GM21717 (cell line): Measurements from ENCODE around the gene UGT1A5.

Experiments
- ATAC-seq: cut with Tn5 transposase; IDR thresholded peaks from one replicate; pipeline ENCODE4 v1.9.1; 2021; ENCODE audit warnings: mild to moderate bottlenecking, moderate library complexity; ENCODE audit not compliant: unreplicated experiment

UGT1A5 gene

DNA sequence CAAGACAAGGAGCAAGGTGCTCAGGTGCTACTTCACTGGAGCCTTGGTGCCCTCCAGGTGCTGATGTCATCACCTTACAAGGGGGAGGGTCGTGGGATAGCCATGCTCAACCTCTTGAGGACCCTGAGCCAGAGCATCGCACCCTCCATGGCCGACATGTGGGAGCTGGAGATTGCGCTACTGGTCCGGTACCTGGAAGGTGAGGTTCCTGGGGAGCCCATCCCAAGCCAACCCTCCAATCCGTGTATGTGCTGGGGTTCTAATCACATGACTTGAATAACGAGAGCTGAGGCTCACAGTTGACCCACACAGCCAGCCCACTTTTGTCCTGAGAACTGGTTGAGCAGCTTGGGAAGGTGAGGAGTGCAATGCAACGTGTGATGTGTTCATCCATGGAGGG lies 91.3 kb downstream of the UGT1A5 start:
- no peak for ATAC-seq

GRCh38 chr2:233807215-233807865 lies 94.6 kb downstream of the UGT1A5 start:
- ATAC-seq: no peak

GRCh38 chr2:233807966-233808935 lies 95.5 kb downstream of the UGT1A5 start:
- ATAC-seq: no peak

- no peak for ATAC-seq
These were observed 97.7 kb downstream of the UGT1A5 start for GRCh38 chr2:233810385-233810784.

- no peak for ATAC-seq
These were observed 98.4 kb downstream of the UGT1A5 start for GRCh38 chr2:233811087-233811486.

GRCh38 chr2:233811732-233812131 lies 99.0 kb downstream of the UGT1A5 start:
- ATAC-seq: no peak

DNA sequence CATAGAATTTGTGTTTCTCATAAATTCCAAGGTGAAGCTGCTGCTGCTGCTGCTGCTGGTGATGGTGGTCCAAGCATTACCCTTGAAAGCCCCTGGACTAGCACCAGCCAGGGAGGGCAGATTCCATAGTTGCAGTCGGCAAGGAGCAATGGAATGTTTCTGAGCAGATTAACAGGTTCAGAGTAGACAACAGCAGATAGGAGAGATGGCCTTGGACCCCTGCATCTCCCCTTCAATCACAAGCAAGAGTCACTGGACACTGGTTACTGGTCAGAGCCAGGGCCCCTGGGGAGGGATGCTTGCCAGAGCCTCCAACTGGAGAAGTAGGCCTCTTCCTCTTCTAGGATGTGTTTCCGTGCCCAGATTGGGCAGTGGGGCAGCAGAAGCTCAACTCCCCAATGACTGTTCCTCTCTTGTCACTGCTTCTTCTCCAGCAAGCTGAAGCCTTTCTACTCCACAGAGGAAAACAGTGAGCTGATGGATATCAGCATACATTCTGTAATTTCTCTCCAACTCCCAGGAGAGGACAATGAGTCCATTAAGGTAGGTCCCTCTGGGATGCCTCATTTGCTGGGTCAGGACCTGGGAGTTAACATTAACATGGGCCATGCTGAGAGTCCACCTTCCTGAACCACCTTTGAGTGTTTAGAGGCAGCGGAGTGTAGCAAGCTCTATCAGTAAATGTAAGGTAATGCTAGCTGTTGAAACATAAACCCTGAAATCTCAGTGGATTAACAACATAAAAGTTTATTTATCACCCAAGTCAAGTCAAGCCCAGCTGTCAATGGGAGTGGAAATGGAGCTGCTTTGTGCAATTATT lies 100.7 kb downstream of the UGT1A5 start:
- no peak for ATAC-seq

DNA sequence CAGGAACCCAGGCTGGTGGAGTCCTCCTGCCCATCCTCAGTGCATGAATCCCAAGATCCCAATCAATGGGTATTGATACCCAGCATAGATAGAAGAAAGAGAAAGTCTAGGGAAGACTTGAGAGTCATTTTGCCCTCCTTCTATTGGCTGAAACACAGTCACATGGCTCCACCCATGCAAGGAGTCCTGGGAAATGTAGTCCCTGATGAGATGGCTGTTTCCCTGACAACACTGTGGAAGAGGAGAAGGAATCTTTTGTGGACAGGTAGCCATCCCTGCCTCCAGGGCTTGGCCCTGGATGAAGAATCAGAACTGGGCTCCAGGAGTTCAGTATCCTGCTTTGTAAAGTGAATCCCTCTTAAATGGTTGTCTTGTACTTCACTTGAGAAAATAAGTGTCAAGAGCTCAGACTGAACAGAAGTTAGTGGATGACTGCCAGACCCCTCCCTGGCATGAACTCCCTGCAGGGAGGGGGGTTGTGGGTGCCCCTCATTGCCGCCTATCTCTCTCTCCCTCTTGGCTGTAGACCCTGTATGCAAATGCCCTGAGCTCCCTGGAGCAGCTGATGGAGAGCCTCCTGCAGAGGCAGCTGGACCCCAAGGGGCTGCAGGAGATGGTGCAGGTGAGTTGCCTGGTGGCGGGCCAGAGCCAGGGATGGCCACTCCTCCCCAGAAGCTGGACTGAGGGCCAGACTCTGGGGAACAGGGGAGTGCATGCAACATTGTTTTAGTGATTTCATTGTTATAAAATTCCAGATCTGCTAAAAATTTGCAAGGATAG lies 101.5 kb downstream of the UGT1A5 start:
- no peak for ATAC-seq

- no peak for ATAC-seq
These were observed 103.2 kb downstream of the UGT1A5 start for GRCh38 chr2:233815861-233816260.

- ATAC-seq: no peak
These were observed 103.6 kb downstream of the UGT1A5 start for GRCh38 chr2:233816334-233816733.

DNA sequence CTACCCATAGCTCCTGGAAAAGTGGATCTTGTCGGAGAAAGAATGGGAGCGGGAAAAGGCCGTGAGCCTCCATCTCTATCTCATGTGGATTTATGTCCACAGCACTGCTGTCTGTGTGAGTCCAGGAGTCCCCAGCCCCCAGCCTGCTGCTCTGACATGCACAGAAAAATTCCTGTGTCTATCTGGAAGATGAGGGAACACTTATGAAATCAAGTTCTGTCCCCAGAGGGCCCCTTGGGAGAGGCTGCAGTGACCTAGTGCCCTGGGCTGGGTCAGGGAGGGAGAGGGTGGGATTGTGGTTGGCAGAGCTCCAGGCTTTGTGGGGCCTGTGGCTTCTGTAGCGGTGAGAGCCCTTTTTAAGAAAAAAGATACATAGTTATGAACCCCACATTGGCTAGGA lies 104.1 kb downstream of the UGT1A5 start:
- no peak for ATAC-seq

DNA sequence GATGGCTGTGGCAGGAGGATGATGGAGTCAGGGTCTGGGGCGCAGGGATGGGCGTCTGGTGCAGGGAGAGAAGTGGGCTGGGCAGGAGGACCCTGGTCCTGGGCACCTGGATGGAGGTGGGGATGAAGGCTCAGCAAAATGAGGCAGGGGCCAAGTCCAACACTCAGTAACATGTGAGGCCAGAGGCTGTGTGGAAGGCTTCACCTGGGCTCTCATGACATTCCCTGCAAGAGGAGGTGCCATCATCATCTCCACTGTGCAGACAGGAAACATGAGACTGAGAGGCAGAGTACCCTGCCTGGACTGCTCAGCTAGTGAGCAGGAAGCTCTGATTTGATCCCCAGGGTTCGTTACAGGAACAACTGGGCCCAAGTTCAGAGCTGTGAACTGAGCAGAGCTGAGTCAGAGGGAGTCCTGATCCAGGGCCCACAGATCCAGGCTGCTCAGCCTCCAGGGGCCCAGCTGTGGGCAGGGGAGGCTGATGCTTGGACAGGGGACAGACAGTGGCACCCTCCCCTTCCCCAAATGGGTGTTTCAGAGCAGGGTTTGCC lies 104.7 kb downstream of the UGT1A5 start:
- ATAC-seq: no peak

- ATAC-seq: no peak
These were observed 105.4 kb downstream of the UGT1A5 start for GRCh38 chr2:233817995-233818638.

GRCh38 chr2:233818639-233819621 lies 106.2 kb downstream of the UGT1A5 start:
- ATAC-seq: no peak

DNA sequence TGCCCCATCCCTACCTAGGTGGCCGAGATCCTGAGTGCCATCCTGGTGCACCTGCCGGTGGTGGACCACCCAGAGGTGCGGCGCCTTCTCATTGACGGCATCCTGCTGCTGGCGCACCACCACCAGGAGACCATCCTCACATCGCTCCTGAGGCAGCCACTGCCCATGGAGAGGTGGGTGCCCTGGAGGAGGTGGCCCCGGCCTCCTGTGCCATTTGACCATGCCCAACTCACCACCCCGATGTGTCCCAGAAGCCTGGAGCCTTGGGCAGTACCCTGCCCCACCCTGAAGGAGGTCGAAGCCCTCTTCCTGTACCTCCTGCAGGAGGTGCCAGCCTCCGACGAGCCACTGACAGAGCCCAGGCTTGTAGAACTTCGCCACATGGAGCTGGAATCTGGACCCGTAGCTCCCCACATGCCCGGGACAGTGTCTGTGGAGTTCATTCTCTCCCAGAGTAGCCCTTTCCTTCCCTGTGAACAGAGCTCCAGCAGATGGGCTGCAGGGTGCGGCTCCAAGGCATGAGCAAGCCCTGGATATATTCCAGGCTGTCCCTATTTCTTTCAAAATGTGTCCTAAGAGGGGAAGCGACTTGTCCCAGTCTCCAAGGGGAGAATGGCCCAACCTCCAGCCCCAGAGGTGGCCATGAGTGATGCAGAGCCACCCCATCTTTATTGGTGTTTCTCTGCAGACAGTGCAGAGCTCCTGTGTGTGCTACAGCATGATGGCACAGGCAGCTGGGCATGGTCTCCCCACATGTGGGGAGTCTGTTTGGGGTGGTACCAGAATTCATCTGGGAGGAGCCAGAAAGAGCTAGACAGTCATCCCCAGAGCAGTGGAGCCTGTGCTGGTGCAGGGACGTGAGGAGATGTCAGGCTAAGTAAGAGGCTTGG lies 107.4 kb downstream of the UGT1A5 start:
- ATAC-seq: no peak

- no peak for ATAC-seq
These were observed 108.0 kb downstream of the UGT1A5 start for GRCh38 chr2:233820774-233821105.

GRCh38 chr2:233821196-233821595 lies 108.5 kb downstream of the UGT1A5 start:
- ATAC-seq: no peak

DNA sequence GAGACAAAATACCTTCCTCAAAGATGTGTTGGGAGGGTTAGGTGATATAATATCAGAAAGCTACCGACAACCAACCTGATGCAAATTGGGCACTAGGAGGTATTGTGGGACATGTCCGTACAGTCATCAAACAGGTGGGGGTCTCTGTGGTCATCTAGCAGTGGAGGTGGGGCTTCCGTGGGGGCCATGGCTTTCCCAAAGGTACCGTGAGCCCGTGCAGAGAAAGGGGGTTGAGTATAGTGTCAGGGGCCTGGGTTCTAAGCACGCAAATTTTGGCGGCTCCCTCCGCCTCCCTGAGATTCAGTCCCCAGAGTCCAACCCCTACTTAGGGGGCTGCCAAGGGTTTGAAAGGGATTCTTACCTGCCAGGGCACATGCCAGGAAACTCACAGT lies 109.0 kb downstream of the UGT1A5 start:
- no peak for ATAC-seq
